Measurements from ENCODE around the gene AGMAT. TPM values are rescaled to one million over a fixed set of nuclear protein-coding genes. Genes with fewer than 3 reads are reported as not detected.
A peak's percentile ranks its signal among the peaks of the same experiment; 100 is the strongest.

Gene AGMAT
- total and polyA plus RNA-seq, 9 of the 15 experiments (the other 6 are each of a cell fraction or from before 2014, with no cell fraction given), result not detected

DNA sequence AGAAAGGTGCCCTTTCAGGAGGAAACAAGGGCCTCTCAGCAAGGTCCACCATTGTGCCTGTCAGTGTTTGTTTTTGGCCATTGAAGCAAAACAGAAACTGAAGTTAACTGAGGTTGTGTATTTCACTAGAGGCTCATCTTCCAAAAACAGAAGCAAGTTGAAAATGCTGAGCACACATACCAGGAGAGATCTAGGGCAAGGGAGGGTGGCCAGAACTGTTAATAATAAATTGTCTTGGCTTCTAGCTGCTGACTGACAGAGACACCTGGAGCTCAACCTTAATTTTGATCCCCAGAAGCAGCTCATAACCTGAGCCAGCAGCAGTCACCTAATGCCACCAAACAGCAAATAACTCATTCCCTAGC, 5.2 kb downstream of the AGMAT start:
- Histone ChIP-seq H3K9me3 (replicated peaks; ENCODE audit: control insufficient read depth, insufficient read depth, low read depth, low read length) (no peaks in the 10 kb centered on the region), H3K4me1 (replicated peaks in 1 of 2; ENCODE audit: control insufficient read depth in 2 of 2, insufficient read depth in 2 of 2, low read length in 2 of 2) (peaks cover 0 to 9% of the 10 kb centered on the region in 2 experiments; a peak in 2 of 5 replicates), H3K27me3 (ENCODE audit: control insufficient read depth in 2 of 2, insufficient read depth in 2 of 2, low read length in 2 of 2) (no peaks in the 10 kb centered on the region), H3K9ac (ENCODE audit: insufficient read depth in 1 of 2, low read depth in 2 of 2, low read length in 2 of 2) (no peak overlapping the region; a peak in 1 of 4 replicates), H4K20me1 (replicated peaks; ENCODE audit: control insufficient read depth, insufficient read depth, low read length) (no peaks in the 10 kb centered on the region), H3K4me2 (ENCODE audit: insufficient read depth, low read length) (no peak overlapping the region), H2AFZ (ENCODE audit: low read depth, low read length) (0 out of 2 replicates have a peak overlapping the region, but pooled peaks have one; percentile 16), H3K4me3 (no peak overlapping the region), H3K27ac (ENCODE audit: extremely low read depth, low read depth, low read length) (no peak overlapping the region), H3K79me2 (ENCODE audit: control insufficient read depth, insufficient read depth, low read length) (no peaks in the 10 kb centered on the region), H3K36me3 (ENCODE audit: control insufficient read depth, insufficient read depth, low read length) (no peaks in the 10 kb centered on the region), H3K9me1 (ENCODE audit: control insufficient read depth, insufficient read depth, low read length) (no peaks in the 10 kb centered on the region)
- TF ChIP-seq ZNF75A (CRISPR knock-in tag; IDR thresholded peaks at IDR 0.05) (no peak), ZNF165 (CRISPR knock-in tag; IDR thresholded peaks at IDR 0.05; ENCODE audit: borderline replicate concordance) (no peak), BRD4 (IDR thresholded peaks at IDR 0.05) (no peak), C11orf30 (IDR thresholded peaks at IDR 0.05; ENCODE audit: low read depth) (peak; percentile 23; the same call in 1 of the 2 replicates), NFRKB (IDR thresholded peaks at IDR 0.05; ENCODE audit: low read depth) (no peak), NFYB (IDR thresholded peaks at IDR 0.05; ENCODE audit: extremely low read depth, insufficient read length) (no peak)
- CTCF ChIA-PET (ENCODE audit: low intra/inter-chr PET ratio), result no interaction called here
- POLR2A ChIA-PET, result interaction anchor here (0.6 to 1.9 kb wide), 5 partner anchors 10 to 186 kb away, joined by 3 to 9 read pairs (median 4); no protein-coding TSS in a partner anchor
- FAIRE-seq (no peak), DNase-seq (ENCODE audit: extremely low read depth in 1 of 4, low spot score in 3 of 4) (no peak), ATAC-seq (no peak)
- no TSS peak for BruUV-seq (replicated peaks)
- in situ Hi-C loops (cut with MboI) (no loop called here), intact Hi-C loops (cut with micrococcal nuclease) (no loop called here)

Measured in K562 (cell line).